ENCODE measurements around the gene ACTR3C.

Gene ACTR3C

DNA sequence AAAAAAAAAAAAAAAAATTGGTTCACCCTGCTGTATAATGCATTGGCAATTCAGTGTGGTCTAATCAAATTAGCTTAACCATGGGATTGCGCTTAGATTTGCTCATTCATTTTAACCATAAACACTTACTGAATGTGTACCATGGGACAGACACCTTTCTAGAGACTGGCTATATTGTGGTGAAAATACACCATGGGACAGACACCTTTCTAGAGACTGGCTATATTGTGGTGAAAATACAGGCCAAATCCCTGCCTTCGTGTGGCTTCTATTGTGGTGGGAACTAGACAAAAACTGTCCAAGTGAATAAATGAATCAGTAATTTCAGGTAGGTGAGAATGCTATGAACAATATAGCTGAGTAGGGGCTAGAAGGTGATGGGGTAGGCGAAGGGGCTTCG, 35.1 kb upstream of the ACTR3C start:
- Histone ChIP-seq H3K9me2 (replicated peaks; ENCODE audit: control insufficient read depth, low read length) (no peaks in the 10 kb centered on the region), H3K27me3 (ENCODE audit: control insufficient read depth, low read length) (no peaks in the 10 kb centered on the region), H3F3A (ENCODE audit: control insufficient read depth, insufficient read depth) (peaks cover 19% of the 10 kb centered on the region), H3K9me3 (ENCODE audit: control insufficient read depth, insufficient read depth, low read length) (no peaks in the 10 kb centered on the region), H3K27ac (ENCODE audit: low read depth, low read length) (no peak overlapping the region), H3K4me2 (ENCODE audit: low read length) (no peak overlapping the region), H3K36me3 (ENCODE audit: control insufficient read depth, low read length) (no peaks in the 10 kb centered on the region), H3K4me1 (ENCODE audit: control insufficient read depth, low read length) (peaks cover 59% of the 10 kb centered on the region), H3K4me3 (ENCODE audit: low read length) (no peak overlapping the region), H4K20me1 (ENCODE audit: control insufficient read depth, insufficient read depth, low read depth, low read length) (no peaks in the 10 kb centered on the region), H3K79me2 (ENCODE audit: control insufficient read depth, low read length) (no peaks in the 10 kb centered on the region)
- TF ChIP-seq EZH2phosphoT487 (IDR thresholded peaks at IDR 0.05; ENCODE audit: borderline replicate concordance, low read length) = no peak
- TF ChIP-seq, protein P1, sequence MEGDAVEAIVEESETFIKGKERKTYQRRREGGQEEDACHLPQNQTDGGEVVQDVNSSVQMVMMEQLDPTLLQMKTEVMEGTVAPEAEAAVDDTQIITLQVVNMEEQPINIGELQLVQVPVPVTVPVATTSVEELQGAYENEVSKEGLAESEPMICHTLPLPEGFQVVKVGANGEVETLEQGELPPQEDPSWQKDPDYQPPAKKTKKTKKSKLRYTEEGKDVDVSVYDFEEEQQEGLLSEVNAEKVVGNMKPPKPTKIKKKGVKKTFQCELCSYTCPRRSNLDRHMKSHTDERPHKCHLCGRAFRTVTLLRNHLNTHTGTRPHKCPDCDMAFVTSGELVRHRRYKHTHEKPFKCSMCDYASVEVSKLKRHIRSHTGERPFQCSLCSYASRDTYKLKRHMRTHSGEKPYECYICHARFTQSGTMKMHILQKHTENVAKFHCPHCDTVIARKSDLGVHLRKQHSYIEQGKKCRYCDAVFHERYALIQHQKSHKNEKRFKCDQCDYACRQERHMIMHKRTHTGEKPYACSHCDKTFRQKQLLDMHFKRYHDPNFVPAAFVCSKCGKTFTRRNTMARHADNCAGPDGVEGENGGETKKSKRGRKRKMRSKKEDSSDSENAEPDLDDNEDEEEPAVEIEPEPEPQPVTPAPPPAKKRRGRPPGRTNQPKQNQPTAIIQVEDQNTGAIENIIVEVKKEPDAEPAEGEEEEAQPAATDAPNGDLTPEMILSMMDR (IDR thresholded peaks at IDR 0.05; ENCODE audit: low read depth, low read length, poor library complexity, severe bottlenecking) = no peak

DNA sequence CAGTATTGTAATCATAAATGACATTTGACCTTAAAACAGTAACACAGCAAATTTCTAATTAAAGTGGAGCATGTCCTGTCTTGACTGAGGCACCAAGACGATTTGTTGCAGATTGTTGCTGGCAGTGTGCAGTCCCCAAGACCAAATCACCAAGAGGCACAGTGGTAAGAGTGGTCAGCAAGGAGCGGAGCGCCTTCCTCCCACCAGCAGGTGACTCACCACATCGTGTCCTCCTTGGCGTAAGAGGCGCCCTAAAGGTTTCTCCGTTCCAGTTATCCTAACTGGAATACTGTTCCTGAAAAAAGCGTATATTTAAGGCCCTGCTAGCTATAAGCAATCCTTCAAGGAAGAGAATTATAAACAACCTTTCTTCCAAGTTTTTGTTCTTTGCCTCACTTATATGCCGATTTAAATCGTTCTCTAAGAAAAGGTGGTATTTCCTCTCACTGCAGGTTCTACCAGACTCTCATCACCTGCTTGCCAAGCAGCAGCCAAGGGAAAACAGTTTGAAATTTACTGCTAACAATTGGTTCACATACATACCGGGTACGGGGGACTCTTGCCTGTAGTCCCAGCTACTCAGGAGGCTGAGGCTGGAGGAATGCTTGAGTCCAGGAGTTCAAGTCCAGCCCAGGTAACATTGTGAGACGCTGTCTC, 34.6 kb upstream of the ACTR3C start:
- Histone ChIP-seq H4K20me1 (ENCODE audit: control insufficient read depth, insufficient read depth, low read depth, low read length) (no peaks in the 10 kb centered on the region), H3K4me2 (ENCODE audit: low read length) (peak overlapping the region; percentile 47), H3K9me2 (replicated peaks; ENCODE audit: control insufficient read depth, low read length) (no peaks in the 10 kb centered on the region), H3K9me3 (ENCODE audit: control insufficient read depth, insufficient read depth, low read length) (no peaks in the 10 kb centered on the region), H3K4me3 (ENCODE audit: low read length) (peak overlapping the region; percentile 26; the same call in 1 of the 2 replicates), H3K27me3 (ENCODE audit: control insufficient read depth, low read length) (no peaks in the 10 kb centered on the region), H3K79me2 (ENCODE audit: control insufficient read depth, low read length) (no peaks in the 10 kb centered on the region), H3K36me3 (ENCODE audit: control insufficient read depth, low read length) (no peaks in the 10 kb centered on the region), H3K4me1 (ENCODE audit: control insufficient read depth, low read length) (peaks cover 53% of the 10 kb centered on the region), H3F3A (ENCODE audit: control insufficient read depth, insufficient read depth) (peaks cover 19% of the 10 kb centered on the region), H3K27ac (ENCODE audit: low read depth, low read length) (peak overlapping the region; percentile 21; the same call in 1 of the 2 replicates)
- TF ChIP-seq EZH2phosphoT487 (IDR thresholded peaks at IDR 0.05; ENCODE audit: borderline replicate concordance, low read length) = no peak
- TF ChIP-seq, protein P1 (IDR thresholded peaks at IDR 0.05; ENCODE audit: low read depth, low read length, poor library complexity, severe bottlenecking) = no peak

DNA sequence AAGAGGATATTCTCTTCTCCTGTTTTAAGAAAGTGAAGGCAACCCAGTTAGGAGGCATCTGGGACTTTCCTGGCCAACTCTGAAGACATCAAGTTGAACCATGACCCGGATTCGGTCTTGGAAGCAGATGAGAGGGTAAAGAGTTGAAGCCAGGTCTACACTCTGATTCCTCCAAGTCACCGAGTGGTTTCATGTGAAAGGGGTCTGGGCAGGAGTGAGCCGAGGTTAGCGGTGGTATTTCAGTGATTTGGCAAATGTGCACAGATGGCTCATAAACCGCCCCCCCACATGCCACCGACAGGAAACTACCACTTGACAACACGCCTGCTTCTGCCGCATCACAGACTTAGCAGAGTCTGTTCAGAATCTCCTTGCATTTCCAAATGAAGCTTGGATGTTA, 33.9 kb upstream of the ACTR3C start:
- Histone ChIP-seq H3K27ac (ENCODE audit: low read depth, low read length) (peak overlapping the region; percentile 21; the same call in 1 of the 2 replicates), H3K4me2 (ENCODE audit: low read length) (peak overlapping the region; percentile 47), H3K4me3 (ENCODE audit: low read length) (peak overlapping the region; percentile 26; the same call in 1 of the 2 replicates), H3K9me3 (ENCODE audit: control insufficient read depth, insufficient read depth, low read length) (no peaks in the 10 kb centered on the region), H4K20me1 (ENCODE audit: control insufficient read depth, insufficient read depth, low read depth, low read length) (no peaks in the 10 kb centered on the region), H3K79me2 (ENCODE audit: control insufficient read depth, low read length) (no peaks in the 10 kb centered on the region), H3K27me3 (ENCODE audit: control insufficient read depth, low read length) (no peaks in the 10 kb centered on the region), H3K36me3 (ENCODE audit: control insufficient read depth, low read length) (no peaks in the 10 kb centered on the region), H3K4me1 (ENCODE audit: control insufficient read depth, low read length) (peaks cover 47% of the 10 kb centered on the region), H3F3A (ENCODE audit: control insufficient read depth, insufficient read depth) (peaks cover 19% of the 10 kb centered on the region), H3K9me2 (replicated peaks; ENCODE audit: control insufficient read depth, low read length) (no peaks in the 10 kb centered on the region)
- no peak for TF ChIP-seq EZH2phosphoT487 (IDR thresholded peaks at IDR 0.05; ENCODE audit: borderline replicate concordance, low read length)
- TF ChIP-seq, protein P1 (IDR thresholded peaks at IDR 0.05; ENCODE audit: low read depth, low read length, poor library complexity, severe bottlenecking) = no peak

Measured in DOHH2 (cell line).